PC-3 (cell line): ENCODE results near the gene CACNA1I. TPM values are rescaled to one million over a fixed set of nuclear protein-coding genes. Genes with fewer than 3 reads are reported as not detected.

Experiments used
- ATAC-seq: fragments of 200-7000 bp; cut with Tn5 transposase; 2 replicates; pipeline ENCODE4 v1.9.1; 2020; ENCODE audit warnings: mild to moderate bottlenecking, moderate library complexity
- BruUV-seq: library from RNA; stranded (reverse); fragments of 400-500 nt; replicated peaks from 2 replicates; lab custom pipeline; 2021; lab: Mats Ljungman, UMichigan
- CTCF ChIA-PET: fragments of 300-600 bp; sonication (Branson Sonifier 250); formaldehyde crosslinking; loops from one replicate; lab custom pipeline; 2022; ENCODE audit warnings: antibody characterized with exemption; lab: Charles Lee
- POLR2A ChIA-PET: fragments of 300-600 bp; sonication (Branson Sonifier 250); formaldehyde crosslinking; loops from one replicate; lab custom pipeline; 2022; ENCODE audit warnings: antibody characterized with exemption; ENCODE audit not compliant: unreplicated experiment; lab: Charles Lee
- DNase-seq: peaks from one replicate; pipeline ENCODE4 v3.0.0-alpha.2; 2015
- H2AFZ ChIP-seq: fragments of 300-600 bp; sonication (generic); 2 replicates; pipeline ENCODE4 v1.6.0; 2016; ENCODE audit warnings: antibody characterized with exemption, low read length
- H3F3A ChIP-seq: fragments of 300-600 bp; sonication (generic); one replicate; pipeline ENCODE4 v1.6.0; 2017; ENCODE audit warnings: antibody characterized with exemption, low read length, control low read depth, mild to moderate bottlenecking; ENCODE audit not compliant: unreplicated experiment
- H3K27ac ChIP-seq: fragments of 300-600 bp; sonication (generic); 2 replicates; pipeline ENCODE4 v1.5.1; 2016; ENCODE audit warnings: mild to moderate bottlenecking, low read length
- H3K27me3 ChIP-seq: fragments of 300-600 bp; sonication (generic); 2 replicates; pipeline ENCODE4 v1.6.1; 2016; ENCODE audit warnings: low read length, mixed read lengths
- H3K36me3 ChIP-seq: fragments of 300-600 bp; sonication (generic); 2 replicates; pipeline ENCODE4 v1.6.1; 2016; ENCODE audit warnings: low read depth, mixed run types, low read length, mixed read lengths
- H3K4me1 ChIP-seq: fragments of 300-600 bp; sonication (generic); 2 replicates; pipeline ENCODE4 v1.5.1; 2016; ENCODE audit warnings: low read length; ENCODE audit not compliant: insufficient read depth
- H3K4me2 ChIP-seq: fragments of 300-600 bp; sonication (generic); 2 replicates; pipeline ENCODE4 v1.6.0; 2016; ENCODE audit warnings: low read length
- H3K4me3 ChIP-seq: fragments of 300-600 bp; sonication (generic); 2 replicates; pipeline ENCODE4 v1.5.1; 2016; ENCODE audit warnings: mild to moderate bottlenecking, low read length, mixed read lengths
- H3K79me2 ChIP-seq: fragments of 300-600 bp; sonication (generic); 2 replicates; pipeline ENCODE4 v1.6.1; 2017; ENCODE audit warnings: low read length, mixed read lengths
- H3K9ac ChIP-seq: fragments of 300-600 bp; sonication (generic); 2 replicates; pipeline ENCODE4 v1.6.0; 2016; ENCODE audit warnings: mild to moderate bottlenecking, low read length
- H3K9me2 ChIP-seq: fragments of 300-600 bp; sonication (generic); replicated peaks from 2 replicates; pipeline ENCODE4 v1.6.1; 2016; ENCODE audit warnings: mixed run types, low read length, mixed read lengths
- H3K9me3 ChIP-seq: fragments of 300-600 bp; sonication (generic); 2 replicates; pipeline ENCODE4 v1.6.1; 2016; ENCODE audit warnings: low read length, mixed read lengths
- H4K20me1 ChIP-seq: fragments of 300-600 bp; sonication (generic); 2 replicates; pipeline ENCODE4 v1.6.1; 2016; ENCODE audit warnings: low read length, mixed read lengths
- EZH2 ChIP-seq: fragments of 300-600 bp; sonication (generic); IDR thresholded peaks from one replicate; pipeline ENCODE4 v1.6.1; 2017; ENCODE audit warnings: antibody characterized with exemption, mild to moderate bottlenecking, low read length; ENCODE audit not compliant: unreplicated experiment
- EZH2phosphoT487 ChIP-seq: fragments of 300-600 bp; sonication (generic); IDR thresholded peaks from 2 replicates; pipeline ENCODE4 v1.6.1; 2018; ENCODE audit warnings: mild to moderate bottlenecking, antibody characterized with exemption, low read length, borderline replicate concordance
- intact Hi-C: fragments of 100-400 bp; cut with micrococcal nuclease; formaldehyde crosslinking; loops from 2 replicates; pipeline ENCODE4 v1.9.0; 2023
- total RNA-seq: library from RNA; depleted of rRNA; stranded (reverse); fragments of >200 nt; gene quantifications from 2 replicates; pipeline ENCODE4 v1.2.3, GENCODE V29; 2014
- TF ChIP-seq, protein P1 (sequence below): fragments of 300-600 bp; sonication (generic); conservative IDR thresholded peaks from 2 replicates; pipeline ENCODE4 v1.5.1; 2017; ENCODE audit warnings: antibody characterized with exemption, low read depth, mild to moderate bottlenecking, low read length

Gene CACNA1I
- total RNA-seq, 1 experiment from 2014 or later = not detected

DNA sequence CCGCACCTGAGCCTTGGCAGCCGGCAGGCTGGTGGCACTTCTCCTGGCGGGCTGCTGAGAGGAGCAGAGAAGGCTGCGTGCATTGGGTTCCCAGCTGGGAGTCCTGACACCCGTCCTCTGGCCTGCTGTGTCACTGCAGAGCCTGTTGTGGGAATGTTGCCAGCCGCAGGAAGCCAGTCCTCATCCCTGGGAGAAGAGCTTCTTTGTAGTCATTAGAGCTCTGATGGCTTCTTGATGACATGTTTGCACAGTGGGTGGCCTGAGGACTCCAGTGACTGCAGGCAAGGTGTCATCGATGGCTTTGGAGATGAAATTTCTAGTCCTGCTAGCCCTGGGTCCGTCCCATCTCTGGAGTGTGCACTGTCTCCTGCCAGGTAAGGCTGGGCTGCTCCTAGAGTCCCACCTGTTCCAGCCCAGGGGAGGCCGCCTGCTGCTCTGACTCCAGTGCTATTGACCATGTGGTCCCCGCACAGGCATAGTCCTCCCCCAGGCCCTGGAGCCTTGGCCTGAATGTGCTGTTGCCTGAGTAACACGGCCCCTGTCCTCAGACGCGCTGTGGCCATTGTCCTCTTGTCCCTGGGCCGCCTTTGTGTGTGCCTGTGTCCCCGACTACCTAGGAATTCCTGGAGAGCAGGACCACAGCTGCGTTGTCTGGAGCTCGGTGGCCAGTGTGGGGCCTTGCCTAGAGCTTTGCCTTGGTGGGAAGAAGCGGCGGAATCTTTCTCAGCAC, 129.2 kb downstream of the CACNA1I start:
- Histone ChIP-seq H3K9me2 (no peaks in the 10 kb centered on the region), H3K27me3 (peaks cover 20% of the 10 kb centered on the region; the same call in 1 of the 2 replicates), H3K4me3 (no peak overlapping the region), H3F3A (no peaks in the 10 kb centered on the region), H3K9ac (no peak overlapping the region), H3K4me1 (no peaks in the 10 kb centered on the region), H3K79me2 (no peaks in the 10 kb centered on the region), H4K20me1 (no peaks in the 10 kb centered on the region), H3K36me3 (no peaks in the 10 kb centered on the region), H3K4me2 (no peak overlapping the region), H3K27ac (no peak overlapping the region), H2AFZ (no peak overlapping the region), H3K9me3 (no peaks in the 10 kb centered on the region)
- ATAC-seq (no peak), DNase-seq (no peak)
- POLR2A ChIA-PET = no interaction called here
- no TSS peak for BruUV-seq
- no peak for TF ChIP-seq EZH2
- CTCF ChIA-PET = no interaction called here
- intact Hi-C loops = no loop called here

DNA sequence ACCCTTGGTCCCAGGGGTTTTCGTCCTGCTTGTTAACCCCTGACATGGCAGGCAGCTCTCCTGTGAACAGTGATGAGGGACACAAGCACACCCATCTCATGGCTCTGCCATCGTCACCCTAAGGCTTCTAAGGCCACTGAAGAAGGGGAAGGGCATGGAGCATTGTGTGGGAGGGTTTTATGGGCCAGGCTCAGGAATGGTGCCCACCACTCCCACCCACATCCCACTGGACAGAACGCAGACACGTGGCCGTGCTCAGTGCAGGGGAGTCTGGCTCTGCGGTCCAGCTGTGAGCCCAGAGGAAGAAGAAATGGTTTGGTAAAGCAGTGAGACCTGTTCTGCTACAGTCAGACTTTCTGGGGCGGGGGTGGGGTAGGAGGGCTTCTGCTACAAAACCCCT, 130.0 kb downstream of the CACNA1I start:
- Histone ChIP-seq H3K27me3 (peaks cover 17% of the 10 kb centered on the region; the same call in 1 of the 2 replicates), H3K9ac (no peak overlapping the region), H3K9me2 (no peaks in the 10 kb centered on the region), H3F3A (no peaks in the 10 kb centered on the region), H3K4me3 (no peak overlapping the region), H3K79me2 (no peaks in the 10 kb centered on the region), H3K4me1 (no peaks in the 10 kb centered on the region), H3K9me3 (no peaks in the 10 kb centered on the region), H4K20me1 (no peaks in the 10 kb centered on the region), H3K36me3 (no peaks in the 10 kb centered on the region), H3K4me2 (no peak overlapping the region), H2AFZ (no peak overlapping the region), H3K27ac (no peak overlapping the region)
- no peak for DNase-seq
- no peak for ATAC-seq
- POLR2A ChIA-PET = no interaction called here
- CTCF ChIA-PET = no interaction called here
- TF ChIP-seq, protein P1, sequence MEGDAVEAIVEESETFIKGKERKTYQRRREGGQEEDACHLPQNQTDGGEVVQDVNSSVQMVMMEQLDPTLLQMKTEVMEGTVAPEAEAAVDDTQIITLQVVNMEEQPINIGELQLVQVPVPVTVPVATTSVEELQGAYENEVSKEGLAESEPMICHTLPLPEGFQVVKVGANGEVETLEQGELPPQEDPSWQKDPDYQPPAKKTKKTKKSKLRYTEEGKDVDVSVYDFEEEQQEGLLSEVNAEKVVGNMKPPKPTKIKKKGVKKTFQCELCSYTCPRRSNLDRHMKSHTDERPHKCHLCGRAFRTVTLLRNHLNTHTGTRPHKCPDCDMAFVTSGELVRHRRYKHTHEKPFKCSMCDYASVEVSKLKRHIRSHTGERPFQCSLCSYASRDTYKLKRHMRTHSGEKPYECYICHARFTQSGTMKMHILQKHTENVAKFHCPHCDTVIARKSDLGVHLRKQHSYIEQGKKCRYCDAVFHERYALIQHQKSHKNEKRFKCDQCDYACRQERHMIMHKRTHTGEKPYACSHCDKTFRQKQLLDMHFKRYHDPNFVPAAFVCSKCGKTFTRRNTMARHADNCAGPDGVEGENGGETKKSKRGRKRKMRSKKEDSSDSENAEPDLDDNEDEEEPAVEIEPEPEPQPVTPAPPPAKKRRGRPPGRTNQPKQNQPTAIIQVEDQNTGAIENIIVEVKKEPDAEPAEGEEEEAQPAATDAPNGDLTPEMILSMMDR = no peak
- TF ChIP-seq EZH2phosphoT487 = no peak
- TF ChIP-seq EZH2 = no peak
- BruUV-seq = no TSS peak
- intact Hi-C loops = no loop called here

DNA sequence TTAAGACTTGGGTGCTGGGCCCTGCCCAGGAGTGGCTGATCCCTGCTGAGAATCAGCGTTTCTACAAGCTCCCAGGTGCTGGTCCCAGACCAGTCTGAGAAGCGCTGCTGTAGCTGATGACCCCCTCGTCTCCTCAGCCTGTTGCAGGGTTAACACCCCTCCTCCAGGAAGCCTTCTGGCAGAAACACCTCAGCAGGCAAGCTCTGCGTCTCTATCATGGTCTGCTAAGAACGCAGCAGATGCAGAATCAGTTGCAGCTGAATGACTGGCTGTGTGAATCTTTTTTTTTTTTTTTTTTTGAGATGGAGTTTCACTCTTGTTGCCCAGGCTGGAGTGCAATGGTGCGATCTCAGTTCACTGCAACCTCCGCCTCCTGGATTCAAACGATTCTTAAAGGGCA, 132.5 kb downstream of the CACNA1I start:
- H3K79me2 ChIP-seq = no peaks in the 10 kb centered on the region

More for the DNA sequence above, 132.5 kb downstream of the CACNA1I start:
- H3K9me2 ChIP-seq = no peaks in the 10 kb centered on the region
- POLR2A ChIA-PET = no interaction called here
- H3K9me3 ChIP-seq = no peaks in the 10 kb centered on the region
- CTCF ChIA-PET = no interaction called here
- H4K20me1 ChIP-seq = no peaks in the 10 kb centered on the region
- no peaks in the 10 kb centered on the region for H3F3A ChIP-seq
- H3K4me1 ChIP-seq = no peaks in the 10 kb centered on the region
- no peak overlapping the region for H2AFZ ChIP-seq
- TF ChIP-seq EZH2phosphoT487 (no peak), EZH2 (no peak)
- TF ChIP-seq, protein P1 = no peak
- H3K36me3 ChIP-seq = no peaks in the 10 kb centered on the region
- DNase-seq (no peak), ATAC-seq (no peak)
- no peak overlapping the region for H3K9ac ChIP-seq
- intact Hi-C loops = no loop called here
- peaks cover 37% of the 10 kb centered on the region for H3K27me3 ChIP-seq
- H3K27ac ChIP-seq = no peak overlapping the region
- no peak overlapping the region for H3K4me2 ChIP-seq
- no peak overlapping the region for H3K4me3 ChIP-seq
- BruUV-seq = no TSS peak
